ENCODE measurements around the gene NDE1. TPM values are rescaled to one million over a fixed set of nuclear protein-coding genes. Genes with fewer than 3 reads are reported as not detected.

The NDE1 gene
- total and polyA plus RNA-seq, 2 of the 4 experiments (the other 2 are of a cell fraction): 22.7 to 29.2 TPM

DNA sequence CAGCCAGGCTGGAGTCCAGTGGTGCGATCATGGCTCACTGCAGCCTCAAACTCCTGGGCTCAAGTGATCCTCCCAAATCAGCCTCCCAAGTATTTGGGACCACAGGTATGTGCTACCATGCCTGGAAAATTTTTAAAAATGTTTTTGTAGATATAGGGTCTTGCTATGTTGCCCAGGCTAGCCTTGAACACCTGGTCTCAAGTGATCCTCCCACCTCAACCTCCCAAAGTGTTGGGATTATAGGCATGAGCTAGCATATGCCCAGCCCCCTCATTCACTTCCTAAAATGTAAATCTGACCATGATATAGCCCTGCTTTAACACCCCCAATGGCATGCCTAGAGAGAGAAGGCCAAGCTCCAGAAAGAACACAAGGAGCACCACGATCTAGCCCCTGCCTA is 98.6 kb downstream of the NDE1 start:
- H3K27me3 ChIP-seq (ENCODE audit: control insufficient read depth, insufficient read depth, low read length): no peaks in the 10 kb centered on the region
- no peak overlapping the region for H3K23ac ChIP-seq (ENCODE audit: low read depth, low read length)
- CTCF ChIA-PET: no interaction called here
- H2AK5ac ChIP-seq (ENCODE audit: low read depth, low read length): no peak overlapping the region
- H4K5ac ChIP-seq (ENCODE audit: low read depth, low read length): no peak overlapping the region
- POLR2A ChIA-PET (ENCODE audit: unreplicated experiment): no interaction called here
- intact Hi-C loops (cut with micrococcal nuclease): no loop called here
- H3K36me3 ChIP-seq (ENCODE audit: control insufficient read depth, insufficient read depth, low read length): no peaks in the 10 kb centered on the region
- in situ Hi-C loops (cut with MboI; ENCODE audit: low sequenced_read_pairs): no loop called here
- no peak overlapping the region for H4K91ac ChIP-seq (ENCODE audit: insufficient read depth, low read depth, low read length)
- H3K79me1 ChIP-seq (ENCODE audit: low read depth in 1 of 2, low read length in 2 of 2): no peaks in the 10 kb centered on the region
- no peak overlapping the region for H3K18ac ChIP-seq (ENCODE audit: low read depth, low read length)
- no peak overlapping the region for H3K56ac ChIP-seq (ENCODE audit: extremely low read depth, insufficient read depth, low read length)
- H3K4me1 ChIP-seq (ENCODE audit: control insufficient read depth, insufficient read depth, low read length): no peaks in the 10 kb centered on the region
- no peaks in the 10 kb centered on the region for H3K9me1 ChIP-seq (ENCODE audit: insufficient read depth, low read length)
- H3K9me3 ChIP-seq (ENCODE audit: control insufficient read depth, insufficient read depth, low read length): no peaks in the 10 kb centered on the region
- BruUV-seq (replicated peaks): no TSS peak
- no peak overlapping the region for H3K9ac ChIP-seq (ENCODE audit: low read depth, low read length)
- no CpG with 5 or more reads among the region's 2 CpGs for WGBS, 2 experiments (ENCODE audit: extremely low coverage in 2 of 2, insufficient read length in 1 of 2)
- H3K4me3 ChIP-seq (ENCODE audit: insufficient read depth, low read depth, low read length): no peak overlapping the region
- H3K4ac ChIP-seq (ENCODE audit: low read depth, low read length): no peak overlapping the region
- DNase-seq (no peak), ATAC-seq (ENCODE audit: low read depth) (no peak)
- H4K8ac ChIP-seq (ENCODE audit: low read depth in 2 of 2, low read length in 2 of 2): no peak overlapping the region
- no peak overlapping the region for H3K27ac ChIP-seq (ENCODE audit: insufficient read depth, low read length)
- no peak overlapping the region for H2AK9ac ChIP-seq (replicated peaks; ENCODE audit: low read depth, low read length, poor library complexity)
- no peak overlapping the region for H3K4me2 ChIP-seq (ENCODE audit: low read depth, low read length)
- no peaks in the 10 kb centered on the region for H4K20me1 ChIP-seq (ENCODE audit: insufficient read depth, low read length)
- H2BK20ac ChIP-seq (ENCODE audit: low read depth, low read length): no peak overlapping the region
- no peak overlapping the region for H3K14ac ChIP-seq (replicated peaks; ENCODE audit: low read depth, low read length)
- no peak overlapping the region for H2BK120ac ChIP-seq (ENCODE audit: low read depth, low read length)
- dilution Hi-C loops (cut with HindIII; ENCODE audit: low sequenced_read_pairs, unreplicated experiment): no loop called here
- TF ChIP-seq FOS (IDR thresholded peaks at IDR 0.05; ENCODE audit: low read depth, low read length) (no peak), MAFK (IDR thresholded peaks at IDR 0.05; ENCODE audit: low read depth, low read length) (no peak), MAZ (IDR thresholded peaks at IDR 0.05; ENCODE audit: borderline replicate concordance, low read depth, low read length) (no peak), RFX5 (IDR thresholded peaks at IDR 0.05; ENCODE audit: low read depth, low read length) (no peak), POLR2A (IDR thresholded peaks at IDR 0.05; ENCODE audit: low read depth, low read length) (no peak), BHLHE40 (IDR thresholded peaks at IDR 0.05; ENCODE audit: low read depth, low read length) (no peak), RAD21 (IDR thresholded peaks at IDR 0.05; ENCODE audit: low read length) (no peak), SMC3 (IDR thresholded peaks at IDR 0.05; ENCODE audit: low read depth, low read length) (no peak)
- no peak overlapping the region for H2AFZ ChIP-seq (replicated peaks; ENCODE audit: low read length, poor library complexity)
- no peak overlapping the region for H2BK15ac ChIP-seq (ENCODE audit: low read depth, low read length)
- H2BK5ac ChIP-seq (ENCODE audit: low read depth, low read length, poor library complexity, severe bottlenecking): no peak overlapping the region

All from IMR-90 (cell line).